Astrocyte of the spinal cord (primary cell): ENCODE measurements around the gene KRT85.

ENCODE experiments used
- DNase-seq: peaks from one replicate; pipeline ENCODE4 v3.0.0; 2011; ENCODE audit warnings: low read depth, low spot score
- H3K4me3 ChIP-seq: 2 replicates; pipeline ENCODE4 v1.5.1; 2011; ENCODE audit warnings: low read depth, mild to moderate bottlenecking, low read length, moderate library complexity
- CTCF ChIP-seq: IDR thresholded peaks from 2 replicates; pipeline ENCODE4 v1.5.1; 2012; ENCODE audit warnings: low read depth, mild to moderate bottlenecking, low read length, inconsistent platforms
- in situ Hi-C: cut with HindIII; loops from 2 replicates; pipeline ENCODE4 v1.10.0; 2017; ENCODE audit warnings: low sequenced_read_pairs

The KRT85 gene

GRCh38 chr12:52333321-52333720 lies 34.0 kb downstream of the KRT85 start:
- H3K4me3 ChIP-seq: no peak overlapping the region
- TF ChIP-seq CTCF: no peak
- DNase-seq: no peak
- in situ Hi-C loops: no loop called here

- DNase-seq: no peak
- in situ Hi-C loops: no loop called here
- H3K4me3 ChIP-seq: no peak overlapping the region
- no peak for TF ChIP-seq CTCF
Observed at GRCh38 chr12:52332381-52332780, 34.9 kb downstream of the KRT85 start.

GRCh38 chr12:52331833-52332232 lies 35.4 kb downstream of the KRT85 start:
- in situ Hi-C loops: no loop called here
- DNase-seq: no peak
- no peak for TF ChIP-seq CTCF
- H3K4me3 ChIP-seq: no peak overlapping the region

GRCh38 chr12:52331039-52331438 lies 36.2 kb downstream of the KRT85 start:
- no peak overlapping the region for H3K4me3 ChIP-seq
- in situ Hi-C loops: no loop called here
- TF ChIP-seq CTCF: no peak
- no peak for DNase-seq

GRCh38 chr12:52327830-52328500 lies 39.3 kb downstream of the KRT85 start:
- in situ Hi-C loops: no loop called here
- no peak for TF ChIP-seq CTCF
- no peak overlapping the region for H3K4me3 ChIP-seq
- no peak for DNase-seq

- in situ Hi-C loops: no loop called here
- DNase-seq: peak; percentile 88
- TF ChIP-seq CTCF: peak; percentile 91
- H3K4me3 ChIP-seq: no peak overlapping the region
Observed at GRCh38 chr12:52327052-52327829, 40.0 kb downstream of the KRT85 start.
